Mammary epithelial cell (primary cell): ENCODE results near the gene CDK8.

Source experiments
- CTCF ChIP-seq, 2 donors: IDR thresholded peaks in 1 of 2; conservative IDR thresholded peaks in 1 of 2; 2 replicates each; pipeline ENCODE4 v1.5.1; 2011 to 2012; ENCODE audit warnings: inconsistent platforms in 2 of 2, low read length in 2 of 2, mild to moderate bottlenecking in 2 of 2, control low read depth in 1 of 2, low read depth in 1 of 2; ENCODE audit not compliant: insufficient read depth in 1 of 2; ENCODE audit errors: extremely low read depth in 1 of 2
- EZH2 ChIP-seq: IDR thresholded peaks from 2 replicates; pipeline ENCODE4 v1.6.1; 2012; ENCODE audit warnings: low read length, inconsistent platforms, borderline replicate concordance

DNA sequence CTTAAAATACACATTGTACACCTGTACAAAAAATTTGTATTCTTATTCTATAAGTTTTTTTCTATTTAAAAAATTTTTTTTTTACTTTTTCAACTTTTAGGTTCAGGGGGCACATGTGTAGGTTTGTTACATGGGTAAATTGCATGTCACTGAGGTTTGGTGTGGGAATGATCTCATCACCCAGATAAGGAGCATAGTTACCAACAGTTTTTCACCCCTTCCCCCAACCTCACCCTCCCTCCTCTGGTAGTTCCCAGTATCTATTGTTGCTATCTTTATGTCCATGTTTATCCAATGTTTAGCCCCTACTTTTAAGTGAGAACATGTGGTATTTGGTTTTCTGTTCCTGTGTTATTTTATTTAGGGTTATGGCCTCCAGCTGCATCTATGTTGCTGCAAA, 89.9 kb downstream of the CDK8 start:
- no peak for TF ChIP-seq CTCF (conservative IDR thresholded peaks at IDR 0.05 in 1 of 2, IDR thresholded peaks at IDR 0.05 in 1 of 2; ENCODE audit: extremely low read depth in 1 of 2, insufficient read depth in 1 of 2, low read depth in 1 of 2, low read length in 2 of 2)
- no peak for TF ChIP-seq EZH2
